Upper lobe of left lung (tissue), 4 donors: ENCODE data around the gene TMEM187.

Experiments used
- CTCF ChIP-seq, 6 experiments: fragments of 450-650 bp in 4 of 6; fragments of 200-600 bp in 2 of 6; sonication (generic) in 2 of 6; IDR thresholded peaks; one replicate each; pipeline ENCODE4 v1.5.1; 2016 to 2019; ENCODE audit warnings: antibody characterized with exemption in 6 of 6
- EP300 ChIP-seq, 4 donors: sonication (generic); formaldehyde crosslinking; IDR thresholded peaks; one replicate each; pipeline ENCODE4 v1.5.1; 2017; ENCODE audit warnings: antibody characterized with exemption in 4 of 4, control low read depth in 2 of 4
- POLR2A ChIP-seq, 4 donors: fragments of 450-650 bp; IDR thresholded peaks; one replicate each; pipeline ENCODE4 v1.5.1; 2016 to 2017; ENCODE audit warnings: antibody characterized with exemption in 4 of 4, mild to moderate bottlenecking in 2 of 4
- POLR2AphosphoS5 ChIP-seq, 2 donors: sonication (generic); formaldehyde crosslinking; IDR thresholded peaks; one replicate each; pipeline ENCODE4 v1.5.1; 2017; ENCODE audit warnings: antibody characterized with exemption in 2 of 2

GRCh38 chrX:153974003-153974725 is 1.6 kb downstream of the TMEM187 start:
- TF ChIP-seq CTCF (IDR thresholded peaks at IDR 0.05): no peak
- TF ChIP-seq POLR2AphosphoS5 (IDR thresholded peaks at IDR 0.05): peak in 1 of 2 donors; percentile 8
- no peak for TF ChIP-seq EP300 (IDR thresholded peaks at IDR 0.05)
- no peak for TF ChIP-seq POLR2A (IDR thresholded peaks at IDR 0.05)
